ENCODE results near the gene PEMT. TPM values are rescaled to one million over a fixed set of nuclear protein-coding genes. Genes with fewer than 3 reads are reported as not detected.

The PEMT gene
- total and polyA plus RNA-seq, 9 of the 15 experiments (the other 6 are each of a cell fraction or from before 2014, with no cell fraction given), result 1.4 to 36.4 (median 13.6) TPM

DNA sequence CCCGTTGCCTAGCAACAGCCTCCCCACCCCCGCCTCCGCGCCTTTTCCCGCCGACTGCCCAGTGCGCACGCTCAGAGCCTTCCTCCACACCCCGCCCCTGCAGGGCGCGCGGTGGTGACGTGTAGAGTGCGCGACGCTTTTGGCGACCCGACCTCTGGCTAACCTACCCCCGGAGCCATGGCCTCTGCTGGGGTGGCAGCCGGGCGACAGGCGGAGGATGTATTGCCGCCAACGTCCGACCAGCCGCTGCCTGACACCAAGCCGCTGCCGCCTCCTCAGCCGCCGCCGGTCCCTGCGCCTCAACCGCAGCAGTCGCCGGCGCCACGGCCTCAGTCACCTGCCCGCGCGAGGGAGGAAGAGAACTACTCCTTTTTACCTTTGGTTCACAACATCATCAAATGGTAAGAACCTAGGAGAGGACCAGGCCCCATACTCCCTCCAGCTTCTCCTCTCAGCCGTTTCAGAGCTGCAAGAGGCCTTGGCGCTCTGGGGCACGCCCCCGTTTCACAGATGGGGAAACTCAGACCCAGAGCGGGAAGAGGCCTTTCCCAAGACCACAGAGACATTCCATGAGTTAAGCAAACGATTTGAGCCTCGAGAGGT lies 114.5 kb downstream of the PEMT start, which contains the start of gene MED9 (continued):
- TF ChIP-seq, protein P1, sequence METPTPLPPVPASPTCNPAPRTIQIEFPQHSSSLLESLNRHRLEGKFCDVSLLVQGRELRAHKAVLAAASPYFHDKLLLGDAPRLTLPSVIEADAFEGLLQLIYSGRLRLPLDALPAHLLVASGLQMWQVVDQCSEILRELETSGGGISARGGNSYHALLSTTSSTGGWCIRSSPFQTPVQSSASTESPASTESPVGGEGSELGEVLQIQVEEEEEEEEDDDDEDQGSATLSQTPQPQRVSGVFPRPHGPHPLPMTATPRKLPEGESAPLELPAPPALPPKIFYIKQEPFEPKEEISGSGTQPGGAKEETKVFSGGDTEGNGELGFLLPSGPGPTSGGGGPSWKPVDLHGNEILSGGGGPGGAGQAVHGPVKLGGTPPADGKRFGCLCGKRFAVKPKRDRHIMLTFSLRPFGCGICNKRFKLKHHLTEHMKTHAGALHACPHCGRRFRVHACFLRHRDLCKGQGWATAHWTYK (CRISPR knock-in tag; IDR thresholded peaks at IDR 0.05), result no peak
- TF ChIP-seq NCOA4 (IDR thresholded peaks at IDR 0.05; ENCODE audit: partially characterized antibody) (no peak), MYBL2 (IDR thresholded peaks at IDR 0.05; ENCODE audit: low read depth) (no peak), MYBL2 (CRISPR knock-in tag; IDR thresholded peaks at IDR 0.05; ENCODE audit: borderline replicate concordance) (no peak), SP1 (CRISPR knock-in tag; IDR thresholded peaks at IDR 0.05) (peak; percentile 80), EHMT2 (IDR thresholded peaks at IDR 0.05) (no peak), ILK (tag; IDR thresholded peaks at IDR 0.05; ENCODE audit: borderline replicate concordance, low read depth) (no peak), BRF1 (IDR thresholded peaks at IDR 0.05; ENCODE audit: borderline replicate concordance, extremely low read depth, insufficient read length) (no peak), IRF2 (CRISPR knock-in tag; IDR thresholded peaks at IDR 0.05) (no peak), RBFOX2 (IDR thresholded peaks at IDR 0.05; ENCODE audit: low read depth, low read length) (peak; percentile 86), NR2C1 (IDR thresholded peaks at IDR 0.05) (peak; percentile 66; the same call in 1 of the 2 replicates), NR2C1 (tag; IDR thresholded peaks at IDR 0.05) (peak; percentile 72), FOS (IDR thresholded peaks at IDR 0.05; ENCODE audit: extremely low read depth, insufficient read length) (no peak), NFXL1 (CRISPR knock-in tag; IDR thresholded peaks at IDR 0.05) (no peak), TSC22D4 (tag; IDR thresholded peaks at IDR 0.05) (no peak), ELF2 (CRISPR knock-in tag; IDR thresholded peaks at IDR 0.05) (no peak), ZBTB7A (IDR thresholded peaks at IDR 0.05; ENCODE audit: borderline replicate concordance, control insufficient read depth, low read depth, low read length) (peak; percentile 48; the same call in 1 of the 2 replicates), ETV1 (tag; conservative IDR thresholded peaks at IDR 0.05; ENCODE audit: low read depth) (no peak), ZNF134 (CRISPR knock-in tag; conservative IDR thresholded peaks at IDR 0.05) (no peak), ZNF668 (CRISPR knock-in tag; IDR thresholded peaks at IDR 0.05) (no peak), PML (IDR thresholded peaks at IDR 0.05; ENCODE audit: low read length) (no peak)
- TF ChIP-seq, protein P2, sequence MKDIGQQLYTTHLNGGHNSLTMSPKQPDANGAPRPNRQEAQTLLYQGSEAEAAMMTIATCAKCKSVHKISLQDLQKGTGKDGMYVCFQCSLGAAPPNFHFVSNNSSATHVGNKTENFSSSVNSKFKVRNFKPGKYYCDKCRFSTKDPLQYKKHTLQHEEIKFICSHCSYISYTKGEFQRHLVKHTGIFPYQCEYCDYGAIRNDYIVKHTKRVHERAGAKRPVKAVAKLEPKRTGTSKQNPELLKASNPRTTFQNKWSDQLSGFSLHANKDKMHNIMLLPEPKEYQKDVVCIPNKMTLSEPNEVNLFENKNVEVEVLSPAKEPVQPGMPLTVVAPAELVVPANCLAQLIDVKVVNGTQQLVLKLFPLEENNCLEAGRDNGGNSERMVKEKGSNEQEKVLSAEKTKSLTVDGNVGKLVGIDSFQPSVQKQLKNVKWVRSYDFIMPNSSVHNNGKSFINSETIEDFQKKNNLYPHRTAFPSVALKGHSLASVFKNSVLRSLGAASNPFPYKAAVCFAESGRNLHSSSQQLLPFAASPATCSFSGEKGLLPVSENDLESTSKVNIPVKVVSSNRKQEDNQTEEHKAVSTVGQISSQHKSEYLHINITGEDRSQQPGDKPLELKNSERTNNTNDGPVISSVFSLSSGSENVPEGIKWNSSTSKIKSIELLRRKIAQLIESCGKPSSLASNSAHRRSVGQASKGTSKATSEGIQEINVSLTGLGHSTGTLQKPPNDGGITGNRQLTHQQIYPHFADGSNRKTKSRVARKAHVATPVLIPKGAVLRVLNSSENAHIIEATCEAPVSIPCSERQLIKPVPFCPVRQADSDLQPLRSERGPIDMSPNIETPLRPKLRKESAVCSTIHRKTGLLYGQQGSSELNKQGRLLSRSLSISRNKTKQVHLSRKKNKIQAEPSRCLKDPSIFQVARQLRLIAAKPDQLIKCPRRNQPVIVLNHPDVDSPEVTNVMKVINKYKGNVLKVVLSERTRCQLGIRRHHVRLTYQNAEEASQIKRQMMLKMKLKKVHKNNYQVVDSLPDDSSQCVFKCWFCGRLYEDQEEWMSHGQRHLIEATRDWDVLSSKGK (CRISPR knock-in tag; IDR thresholded peaks at IDR 0.05), result no peak
- TF ChIP-seq, protein P3, sequence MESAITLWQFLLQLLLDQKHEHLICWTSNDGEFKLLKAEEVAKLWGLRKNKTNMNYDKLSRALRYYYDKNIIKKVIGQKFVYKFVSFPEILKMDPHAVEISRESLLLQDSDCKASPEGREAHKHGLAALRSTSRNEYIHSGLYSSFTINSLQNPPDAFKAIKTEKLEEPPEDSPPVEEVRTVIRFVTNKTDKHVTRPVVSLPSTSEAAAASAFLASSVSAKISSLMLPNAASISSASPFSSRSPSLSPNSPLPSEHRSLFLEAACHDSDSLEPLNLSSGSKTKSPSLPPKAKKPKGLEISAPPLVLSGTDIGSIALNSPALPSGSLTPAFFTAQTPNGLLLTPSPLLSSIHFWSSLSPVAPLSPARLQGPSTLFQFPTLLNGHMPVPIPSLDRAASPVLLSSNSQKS (CRISPR knock-in tag; IDR thresholded peaks at IDR 0.05), result no peak

Measured in K562 (cell line).